HG03432 (cell line): ENCODE data around the gene NCEH1.

ENCODE experiments used
- ATAC-seq: cut with Tn5 transposase; IDR thresholded peaks from one replicate; pipeline ENCODE4 v1.9.1; 2021; ENCODE audit warnings: mild to moderate bottlenecking, moderate library complexity; ENCODE audit not compliant: unreplicated experiment

Gene NCEH1

GRCh38 chr3:172591125-172591605 lies 119.7 kb downstream of the NCEH1 start:
- ATAC-seq: no peak

- no peak for ATAC-seq
Observed at GRCh38 chr3:172586436-172586835, 124.4 kb downstream of the NCEH1 start.

- no peak for ATAC-seq
Observed at GRCh38 chr3:172585954-172586353, 124.9 kb downstream of the NCEH1 start.

- ATAC-seq: no peak
Observed at GRCh38 chr3:172582712-172583111, 128.2 kb downstream of the NCEH1 start.

GRCh38 chr3:172581757-172582166 lies 129.1 kb downstream of the NCEH1 start:
- peak; percentile 33 for ATAC-seq

- peak; percentile 73 for ATAC-seq
Observed at GRCh38 chr3:172580680-172581401, 130.0 kb downstream of the NCEH1 start.
